ENCODE results near the gene HMGCL. TPM values are rescaled to one million over a fixed set of nuclear protein-coding genes. Genes with fewer than 3 reads are reported as not detected.

Gene HMGCL
- total and polyA plus RNA-seq, 2 of the 13 experiments (the other 11 are each of a cell fraction or from before 2014, with no cell fraction given), result 21.3 to 41.4 TPM

- TF ChIP-seq PAWR (CRISPR knock-in tag; IDR thresholded peaks at IDR 0.05; ENCODE audit: borderline replicate concordance), result no peak
- TF ChIP-seq IRX3 (CRISPR knock-in tag; IDR thresholded peaks at IDR 0.05; ENCODE audit: borderline replicate concordance, low read depth), result no peak; the same call in 1 of the 2 replicates
- TF ChIP-seq THRA (CRISPR knock-in tag; IDR thresholded peaks at IDR 0.05; ENCODE audit: borderline replicate concordance), result no peak
- no peak for TF ChIP-seq ZNF136 (CRISPR knock-in tag; IDR thresholded peaks at IDR 0.05; ENCODE audit: low read depth)
- peak; percentile 47; the same call in 1 of the 2 replicates for TF ChIP-seq FOXA3 (CRISPR knock-in tag; IDR thresholded peaks at IDR 0.05)
- peak; percentile 29; the same call in 1 of the 2 replicates for TF ChIP-seq HDAC1 (CRISPR knock-in tag; IDR thresholded peaks at IDR 0.05)
- no peak for TF ChIP-seq ZNF12 (CRISPR knock-in tag; IDR thresholded peaks at IDR 0.05)
- TF ChIP-seq ZNF629 (CRISPR knock-in tag; conservative IDR thresholded peaks at IDR 0.05), result peak; percentile 8; the same call in 1 of the 2 replicates
- peak; percentile 46; the same call in 1 of the 2 replicates for TF ChIP-seq HOXA3 (CRISPR knock-in tag; IDR thresholded peaks at IDR 0.05)
- peak; percentile 59; the same call in 1 of the 2 replicates for TF ChIP-seq PCBP1 (IDR thresholded peaks at IDR 0.05; ENCODE audit: borderline replicate concordance, low read depth, low read length)
- no peak for TF ChIP-seq THYN1 (CRISPR knock-in tag; IDR thresholded peaks at IDR 0.05; ENCODE audit: borderline replicate concordance, low read depth)
- TF ChIP-seq BRD4 (CRISPR knock-in tag; IDR thresholded peaks at IDR 0.05), result no peak; the same call in none of the 2 replicates
- no peak for TF ChIP-seq FOXK2 (IDR thresholded peaks at IDR 0.05)
- no peak for TF ChIP-seq RCOR2 (CRISPR knock-in tag; IDR thresholded peaks at IDR 0.05)
- no peak for TF ChIP-seq RFX3 (CRISPR knock-in tag; IDR thresholded peaks at IDR 0.05)
- TF ChIP-seq TRAFD1 (CRISPR knock-in tag; IDR thresholded peaks at IDR 0.05; ENCODE audit: borderline replicate concordance), result no peak
- no peak for TF ChIP-seq GATA4 (IDR thresholded peaks at IDR 0.05; ENCODE audit: borderline replicate concordance, low read depth)
- TF ChIP-seq KDM5B (CRISPR knock-in tag; IDR thresholded peaks at IDR 0.05; ENCODE audit: borderline replicate concordance), result no peak
- TF ChIP-seq NFAT5 (CRISPR knock-in tag; IDR thresholded peaks at IDR 0.05), result no peak
- no peak for TF ChIP-seq MYC (CRISPR knock-in tag; IDR thresholded peaks at IDR 0.05; ENCODE audit: borderline replicate concordance)
- no peak for TF ChIP-seq SP5 (CRISPR knock-in tag; IDR thresholded peaks at IDR 0.05; ENCODE audit: borderline replicate concordance, low read depth)
These were observed 25.4 kb downstream of the HMGCL start (continued) for GRCh38 chr1:23799570-23800399.
